ENCODE data around the gene SH3TC1.

SH3TC1 gene

DNA sequence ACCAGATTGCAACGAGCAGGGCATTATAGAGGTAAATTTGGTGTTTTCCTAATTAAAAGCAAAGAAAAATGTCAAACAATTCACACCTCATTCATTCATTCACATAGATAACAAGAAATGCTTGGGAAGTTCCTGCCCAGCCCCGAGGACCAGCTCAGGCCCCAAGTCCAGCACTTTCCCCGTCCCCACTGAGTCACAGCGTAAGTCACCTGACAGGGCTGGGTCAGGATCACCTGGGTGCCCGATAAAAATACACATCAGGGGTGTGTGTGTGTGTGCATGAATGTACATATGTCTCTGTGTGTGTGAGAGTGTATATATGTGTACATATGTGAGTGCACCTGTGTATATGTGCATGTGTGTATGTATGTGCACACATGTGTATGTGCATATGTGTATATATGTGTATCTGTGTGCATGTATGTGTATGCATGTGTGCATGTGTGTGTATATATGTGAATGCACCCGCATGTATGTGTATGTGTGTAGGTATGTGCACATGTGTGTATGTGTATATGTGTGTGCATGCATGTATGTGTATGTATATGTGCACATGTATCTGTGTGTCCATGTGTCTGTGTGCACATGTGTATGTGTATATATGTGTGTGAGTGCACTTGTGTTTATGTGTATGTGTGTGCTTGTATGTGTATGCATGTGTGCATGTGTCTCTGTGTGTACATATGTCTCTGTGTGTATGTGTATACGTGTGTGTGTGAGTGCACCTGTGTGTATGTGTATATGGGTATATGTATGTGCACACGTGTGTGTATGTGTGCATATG is 18.6 kb upstream of the SH3TC1 start:
- DNase-seq = no peak

DNA sequence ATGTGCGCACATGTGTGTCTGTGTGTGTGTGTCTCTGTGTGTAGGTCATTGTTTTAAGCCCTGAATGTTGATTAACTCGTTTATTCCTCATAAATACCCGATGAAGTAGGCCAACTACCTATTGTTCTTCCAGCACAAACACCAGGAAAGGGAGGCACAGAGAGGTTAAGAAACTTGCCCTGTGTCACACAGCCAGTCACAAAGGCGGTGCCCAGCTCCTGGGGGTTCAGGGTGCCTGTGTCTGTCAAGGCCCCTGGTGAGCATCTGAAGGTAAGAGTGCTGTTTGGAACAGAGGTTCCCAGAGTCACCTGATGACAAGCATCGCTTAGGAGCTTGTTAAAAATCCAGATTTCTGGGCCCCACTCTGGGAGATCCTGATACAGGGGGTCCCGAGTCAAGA is 18.0 kb upstream of the SH3TC1 start:
- no peak for DNase-seq

DNA sequence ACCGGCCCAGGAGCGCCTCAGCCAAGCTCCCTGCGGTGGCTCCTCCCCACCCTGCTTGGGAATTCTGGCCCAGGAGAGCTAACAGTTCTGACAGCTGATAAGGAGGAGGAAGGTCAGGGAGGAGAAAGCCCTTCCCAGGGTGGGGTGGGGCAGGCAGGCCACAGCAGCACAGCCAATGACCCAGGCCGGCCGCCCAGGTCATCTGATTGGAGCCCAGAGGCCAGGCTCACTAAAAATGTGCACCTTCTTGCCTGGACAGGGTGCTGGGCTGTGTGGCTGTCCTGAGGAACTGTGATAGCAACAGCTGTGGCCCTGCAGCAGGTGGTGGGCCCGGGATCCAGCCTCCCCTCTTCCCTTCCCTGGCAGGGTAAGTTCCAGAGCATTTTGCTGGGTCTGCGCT is 17.2 kb upstream of the SH3TC1 start:
- DNase-seq = no peak

DNA sequence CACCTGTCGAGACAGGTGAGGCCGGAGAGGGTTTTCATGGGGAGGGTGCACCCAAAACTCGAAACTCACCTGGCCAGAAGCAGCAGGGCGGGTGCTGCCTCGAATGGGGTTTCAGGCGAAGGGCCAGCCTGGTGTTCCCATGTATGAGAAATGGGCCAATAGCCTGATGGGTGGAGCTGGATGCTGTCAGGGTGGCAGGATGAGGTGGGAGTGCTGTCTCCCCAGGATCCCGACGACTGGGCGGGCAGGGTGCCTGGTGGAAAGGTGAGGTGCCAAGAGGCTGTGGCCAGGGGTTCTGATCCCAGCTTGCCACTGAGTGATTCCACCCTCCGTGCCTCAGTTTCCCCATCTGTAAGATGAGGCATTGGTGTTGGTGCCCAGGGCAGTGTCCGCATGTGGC is 16.8 kb upstream of the SH3TC1 start:
- DNase-seq = no peak

GRCh38 chr4:8182858-8183725 is 16.0 kb upstream of the SH3TC1 start:
- DNase-seq = no peak

DNA sequence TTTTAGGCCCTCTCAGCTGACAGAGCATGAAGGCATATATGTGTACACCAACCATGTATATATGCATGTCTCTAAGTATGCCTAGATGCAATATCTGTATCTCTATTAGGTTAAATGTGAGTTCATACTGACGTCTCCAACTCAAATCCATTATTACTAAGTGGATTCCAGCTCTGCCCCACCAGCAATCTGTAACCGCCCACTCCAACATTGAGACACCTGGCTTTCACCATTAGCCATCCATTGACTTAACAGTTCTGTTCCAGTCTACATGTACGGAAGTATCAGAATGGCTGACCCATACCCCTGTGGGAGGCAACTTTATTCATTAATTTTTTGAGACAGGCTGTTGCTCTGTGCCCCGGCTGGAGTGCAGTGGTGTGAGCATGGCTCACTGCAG is 15.0 kb upstream of the SH3TC1 start:
- DNase-seq = no peak

DNA sequence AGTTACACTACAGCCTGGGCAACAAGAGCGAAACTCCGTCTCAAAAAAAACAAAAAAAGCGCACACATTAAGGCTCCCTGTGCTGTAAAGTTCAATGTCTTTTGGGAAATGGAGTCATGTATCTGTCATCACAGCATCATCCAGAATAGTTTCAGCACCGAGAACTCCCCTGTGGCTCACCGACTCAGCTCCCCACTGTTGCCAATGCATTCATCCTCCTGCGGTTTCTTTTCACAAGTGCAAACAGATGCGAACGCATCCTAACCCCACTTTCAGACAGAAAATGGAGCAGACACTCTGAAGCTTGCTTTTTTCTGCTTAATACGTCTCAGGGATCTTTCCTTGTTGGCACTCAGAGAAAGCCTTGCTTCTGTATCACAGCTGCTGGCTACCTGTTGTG is 13.8 kb upstream of the SH3TC1 start:
- DNase-seq = no peak

DNA sequence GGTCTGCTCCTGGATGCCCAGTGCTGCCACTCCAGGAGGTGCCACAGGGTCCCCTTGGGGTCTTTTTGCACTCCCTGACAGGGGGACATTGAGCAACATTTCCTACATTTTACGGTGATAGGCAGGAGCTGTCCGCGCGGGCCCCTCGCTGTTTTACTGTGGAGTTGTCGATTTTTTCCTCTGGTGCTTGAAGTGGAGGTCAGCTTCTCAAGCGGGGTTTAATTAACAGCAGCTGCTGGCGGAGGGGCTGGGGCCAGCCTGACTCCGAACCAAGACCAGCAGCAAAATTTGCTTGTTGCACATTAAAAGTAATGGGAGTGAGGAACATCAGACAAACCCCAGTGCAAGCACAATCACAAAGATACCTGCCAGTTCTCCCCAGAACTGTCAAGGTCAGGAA is 13.2 kb upstream of the SH3TC1 start:
- DNase-seq = no peak

DNA sequence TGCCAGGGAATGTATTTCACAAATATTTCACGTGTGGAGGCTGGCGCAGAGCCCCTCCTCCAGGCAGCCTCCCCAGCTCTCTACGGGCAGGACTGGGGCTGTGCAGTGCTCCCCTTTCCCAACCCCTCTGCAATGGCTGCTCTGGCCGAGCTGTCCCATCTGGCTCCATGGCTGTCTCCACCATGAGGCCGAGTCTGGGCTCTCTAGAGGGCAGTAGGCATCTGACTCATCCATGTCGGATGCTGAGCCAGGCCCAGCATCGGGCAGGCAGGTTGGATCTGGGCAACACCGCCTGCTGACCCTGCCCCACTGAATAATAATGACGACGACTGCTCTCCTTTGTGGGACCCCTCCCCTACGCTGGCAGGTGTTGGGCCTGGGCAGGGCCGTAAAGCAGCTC is 11.0 kb upstream of the SH3TC1 start:
- DNase-seq = no peak

GRCh38 chr4:8188743-8189550 is 10.1 kb upstream of the SH3TC1 start:
- DNase-seq = peak in 35 of 56 donors; percentile 11 to 74 (median 39)

GRCh38 chr4:8189551-8190466 is 9.3 kb upstream of the SH3TC1 start:
- peak in 1 of 56 donors; percentile 55 for DNase-seq

DNA sequence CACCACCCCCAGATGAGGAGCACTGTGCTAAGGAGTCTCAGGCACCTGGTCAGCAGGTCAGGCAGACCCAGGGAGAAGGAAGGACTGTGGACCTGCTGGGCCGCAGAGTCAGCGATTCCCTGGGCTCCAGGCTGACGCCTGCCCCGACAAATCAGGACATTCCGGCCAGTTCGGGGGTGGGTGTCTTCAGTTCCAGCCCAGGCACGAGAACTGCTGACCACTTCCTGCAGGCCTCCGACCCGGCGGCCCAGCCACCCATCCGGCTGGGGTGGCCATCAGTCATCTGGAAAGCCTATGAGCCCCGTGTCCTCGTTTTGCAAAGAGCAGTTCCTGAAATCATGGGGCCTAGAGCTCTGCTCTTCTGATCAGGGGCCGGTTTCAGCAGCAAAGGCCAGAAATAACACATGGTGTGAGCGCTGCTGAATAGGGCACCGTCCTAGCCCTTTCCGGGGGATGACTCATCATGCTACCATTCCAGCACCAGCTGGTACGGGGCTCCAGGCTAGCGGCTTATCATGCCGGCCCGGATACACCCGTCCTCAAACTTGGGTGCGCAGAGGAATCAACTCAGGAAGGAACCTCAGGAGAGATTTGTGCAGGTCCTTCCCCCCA is 7.8 kb upstream of the SH3TC1 start:
- DNase-seq = peak in 27 of 56 donors; percentile 15 to 67 (median 34)

- DNase-seq = peak in 8 of 56 donors; percentile 13 to 44 (median 23)
Measured at GRCh38 chr4:8192748-8193738, 6.0 kb upstream of the SH3TC1 start.

- DNase-seq = no peak
Measured at GRCh38 chr4:8194306-8195242, 4.5 kb upstream of the SH3TC1 start.

- no peak for DNase-seq
Measured at GRCh38 chr4:8195431-8195830, 3.7 kb upstream of the SH3TC1 start.

DNA sequence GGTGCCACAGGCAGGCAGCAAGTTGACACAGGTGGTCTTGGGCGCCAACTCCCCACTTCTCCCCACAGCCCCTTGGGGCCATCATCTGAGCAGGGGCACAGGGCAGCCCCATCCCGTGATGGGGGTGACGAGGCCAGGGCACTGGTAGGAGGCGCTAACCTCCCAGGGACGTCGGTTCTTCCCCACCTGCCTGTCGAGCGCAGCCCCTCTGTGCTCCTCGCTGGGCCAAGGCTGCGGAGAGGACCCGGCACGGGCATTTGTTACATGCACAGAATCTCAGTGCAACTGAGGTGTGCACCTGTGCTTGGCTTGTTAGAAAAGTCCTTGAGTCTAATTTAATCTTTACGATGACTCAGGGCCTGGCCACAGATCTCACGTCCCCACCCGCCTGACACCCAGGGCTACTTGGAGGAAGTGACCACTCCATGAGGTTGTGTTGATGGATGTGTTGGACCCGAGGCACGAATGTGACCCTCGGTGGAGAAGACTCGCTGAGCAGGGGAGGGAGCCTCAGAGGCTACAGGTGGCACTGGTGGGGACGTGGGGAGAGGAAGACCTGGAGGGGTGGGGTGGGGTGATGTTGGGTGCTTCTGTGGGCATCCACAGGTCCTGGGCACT is 3.1 kb upstream of the SH3TC1 start:
- DNase-seq = no peak

- no peak for DNase-seq
Measured at GRCh38 chr4:8197521-8197920, 1.6 kb upstream of the SH3TC1 start.

Data from nucleus accumbens (tissue), 56 donors.